HG03108 (cell line): ENCODE data around the gene ULBP2.
"Not testable (repeated sequence)": the region's sequence is repeated elsewhere in the genome, so short reads cannot be mapped to it uniquely, and the experiment has no call there.

Experiments
- ATAC-seq: cut with Tn5 transposase; IDR thresholded peaks from one replicate; pipeline ENCODE4 v1.9.1; 2021; ENCODE audit warnings: moderate library complexity; ENCODE audit not compliant: unreplicated experiment

ULBP2 gene

DNA sequence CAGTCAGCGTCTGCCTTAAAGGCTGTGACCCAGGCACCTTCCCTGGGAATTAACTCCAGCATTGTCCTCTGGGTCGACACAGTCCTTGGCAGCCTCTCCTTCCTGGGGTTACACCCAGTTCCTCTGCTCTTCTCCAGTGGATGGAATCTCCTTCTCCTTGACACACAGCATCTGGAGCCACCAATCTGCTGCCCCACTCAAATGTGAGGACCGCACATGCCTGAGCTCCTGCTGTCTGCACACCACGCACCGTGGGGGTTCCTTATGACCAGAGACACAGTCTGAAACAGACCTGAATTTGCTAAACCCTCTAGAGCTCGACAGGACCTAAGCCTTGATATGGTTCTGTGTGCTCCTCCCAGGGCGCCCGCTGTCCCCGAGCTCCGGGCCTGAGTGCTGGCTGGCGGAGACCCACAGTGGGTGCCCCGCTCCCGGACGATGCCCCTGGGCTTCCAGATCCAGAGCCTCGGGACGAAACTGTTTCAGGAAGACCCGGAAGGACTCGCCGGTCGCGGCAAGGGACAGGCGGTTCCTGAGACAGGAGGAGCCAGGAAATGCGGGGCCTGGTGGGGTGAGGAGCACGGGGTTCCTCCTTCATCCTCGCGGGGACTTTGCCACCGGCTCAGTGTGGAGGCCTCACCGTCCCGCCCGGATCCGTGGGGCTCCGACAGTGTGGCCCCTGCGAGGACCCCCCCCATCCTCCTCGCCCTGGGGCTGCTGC, 16.4 kb upstream of the ULBP2 start:
- ATAC-seq: no peak

DNA sequence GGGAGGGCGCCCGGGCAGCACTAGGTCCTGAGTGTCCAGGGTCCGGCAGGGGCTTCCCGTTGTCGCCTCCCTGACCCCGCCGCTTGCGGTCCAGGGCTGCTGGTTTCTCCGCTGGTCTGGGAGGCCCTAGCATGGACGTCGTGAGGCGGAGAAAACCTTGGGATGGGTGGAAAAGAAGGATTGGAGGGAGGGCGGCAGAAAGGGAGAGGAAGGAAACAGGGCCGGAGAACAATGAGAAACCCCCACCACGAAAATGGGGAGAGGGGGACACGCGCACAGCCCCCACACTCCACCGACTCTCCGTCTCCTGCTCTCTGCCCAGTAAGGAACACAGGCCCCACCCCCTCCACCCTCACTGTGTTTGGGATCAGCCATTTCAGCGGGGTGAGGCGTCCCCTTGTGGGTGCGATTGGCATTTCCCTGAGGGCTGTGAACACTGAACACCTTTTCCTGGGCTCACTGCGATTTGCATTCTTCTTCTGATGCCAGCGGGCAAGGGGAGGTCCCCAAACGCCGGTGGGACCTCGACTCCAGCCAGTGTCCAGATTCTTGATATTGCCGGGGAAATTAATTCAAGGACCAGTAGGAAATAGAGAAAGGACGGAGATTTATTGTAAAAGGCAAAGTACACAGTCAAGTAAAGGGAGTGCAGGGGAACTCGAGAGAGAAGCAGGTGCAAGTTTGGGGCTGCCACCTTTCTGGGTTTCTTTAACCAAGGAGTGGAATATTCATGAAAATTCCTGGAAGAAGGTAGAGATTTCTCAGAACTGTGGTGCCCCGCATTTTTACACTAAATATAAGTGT, 15.6 kb upstream of the ULBP2 start:
- no peak for ATAC-seq

DNA sequence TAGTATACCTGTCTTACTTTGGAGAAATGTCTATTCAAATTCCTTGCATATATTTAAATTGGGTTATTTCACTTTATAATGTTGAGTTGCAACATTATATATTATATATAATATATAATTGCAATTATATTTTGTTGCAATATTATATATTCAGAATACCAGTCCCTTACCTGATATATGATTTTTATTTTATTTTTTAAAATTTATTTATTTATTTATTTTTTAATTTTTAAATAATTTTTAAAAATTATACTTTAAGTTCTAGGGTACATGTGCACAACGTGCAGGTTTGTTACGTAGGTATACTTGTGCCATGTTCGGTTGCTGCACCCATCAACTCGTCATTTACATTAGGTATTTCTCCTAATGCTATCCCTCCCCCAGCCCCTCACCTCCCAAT, 14.8 kb upstream of the ULBP2 start:
- ATAC-seq: not testable (repeated sequence)

DNA sequence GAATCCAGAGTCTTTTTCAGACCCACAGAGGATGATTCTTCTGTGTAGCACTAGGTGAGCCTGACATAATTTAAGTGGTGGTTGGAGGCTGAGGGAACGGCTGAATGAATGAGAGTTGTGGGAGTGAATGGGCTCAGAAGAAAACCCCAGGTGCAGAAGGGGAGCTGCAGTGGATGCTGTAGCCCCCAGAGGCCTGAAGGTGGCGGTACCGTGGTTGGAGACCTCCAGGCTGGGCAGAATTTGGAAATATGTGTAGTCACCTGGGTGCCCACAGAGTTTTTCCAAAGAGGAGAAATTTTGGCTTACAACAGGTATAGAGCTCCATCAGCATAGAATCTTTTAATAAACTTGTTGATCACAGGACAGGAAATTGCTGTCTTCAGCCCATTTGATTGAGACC, 12.4 kb upstream of the ULBP2 start:
- no peak for ATAC-seq

DNA sequence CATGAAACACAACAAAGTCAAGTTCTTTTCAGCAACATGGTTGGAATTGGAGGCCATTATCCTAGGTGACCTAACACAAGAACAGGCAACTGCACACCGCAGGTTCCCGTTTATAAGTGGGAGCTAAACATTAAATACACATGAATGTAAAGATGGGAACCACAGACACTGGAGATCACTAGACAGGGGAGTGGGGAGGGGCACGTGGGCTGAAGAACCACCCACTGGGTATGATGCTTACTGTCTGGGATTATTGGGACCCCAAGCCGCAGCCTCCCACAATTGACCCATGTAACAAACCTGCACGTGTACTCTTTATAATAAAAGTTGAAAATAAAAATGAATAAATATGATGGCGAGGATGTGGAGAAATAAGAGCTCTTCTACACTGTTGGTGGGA, 10.3 kb upstream of the ULBP2 start:
- ATAC-seq: no peak

DNA sequence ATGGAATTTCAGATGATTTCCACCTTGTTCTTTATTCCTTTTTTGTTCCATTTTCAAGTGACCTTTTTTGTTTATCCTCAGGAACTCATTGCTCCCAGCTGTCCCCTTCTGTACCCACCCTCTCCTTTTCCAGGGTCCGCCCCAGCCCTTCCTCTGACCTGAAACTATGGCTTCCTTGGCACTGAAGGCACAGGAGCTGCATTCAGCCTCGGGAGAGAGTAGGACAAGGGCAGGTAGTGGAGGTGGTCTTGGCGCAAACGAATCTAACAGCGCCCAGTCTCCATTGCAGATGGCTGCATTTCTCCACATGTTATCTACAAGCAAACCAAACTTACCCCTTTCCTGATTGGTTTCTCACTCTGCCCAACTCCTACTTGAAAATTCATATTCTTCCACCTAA, 8.8 kb upstream of the ULBP2 start:
- no peak for ATAC-seq

DNA sequence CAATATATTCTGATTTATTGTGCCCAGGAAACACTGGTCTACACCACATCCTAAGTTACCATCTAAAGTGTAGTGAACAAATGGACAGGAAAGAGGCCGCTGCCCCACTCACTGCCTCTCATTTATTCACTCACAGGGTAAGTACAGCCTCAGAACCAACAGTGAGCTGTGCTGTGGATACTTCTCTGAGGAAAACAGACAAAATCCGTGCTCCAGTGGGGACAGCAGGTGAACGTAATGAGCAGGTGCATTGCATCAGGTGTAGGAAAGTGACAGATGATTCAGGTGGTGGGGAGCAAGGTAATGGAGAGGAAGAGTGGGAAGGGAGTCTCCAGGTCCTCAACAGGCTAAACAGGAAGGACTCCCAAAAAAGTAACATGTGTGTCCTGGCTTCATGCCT, 8.4 kb upstream of the ULBP2 start:
- ATAC-seq: no peak

DNA sequence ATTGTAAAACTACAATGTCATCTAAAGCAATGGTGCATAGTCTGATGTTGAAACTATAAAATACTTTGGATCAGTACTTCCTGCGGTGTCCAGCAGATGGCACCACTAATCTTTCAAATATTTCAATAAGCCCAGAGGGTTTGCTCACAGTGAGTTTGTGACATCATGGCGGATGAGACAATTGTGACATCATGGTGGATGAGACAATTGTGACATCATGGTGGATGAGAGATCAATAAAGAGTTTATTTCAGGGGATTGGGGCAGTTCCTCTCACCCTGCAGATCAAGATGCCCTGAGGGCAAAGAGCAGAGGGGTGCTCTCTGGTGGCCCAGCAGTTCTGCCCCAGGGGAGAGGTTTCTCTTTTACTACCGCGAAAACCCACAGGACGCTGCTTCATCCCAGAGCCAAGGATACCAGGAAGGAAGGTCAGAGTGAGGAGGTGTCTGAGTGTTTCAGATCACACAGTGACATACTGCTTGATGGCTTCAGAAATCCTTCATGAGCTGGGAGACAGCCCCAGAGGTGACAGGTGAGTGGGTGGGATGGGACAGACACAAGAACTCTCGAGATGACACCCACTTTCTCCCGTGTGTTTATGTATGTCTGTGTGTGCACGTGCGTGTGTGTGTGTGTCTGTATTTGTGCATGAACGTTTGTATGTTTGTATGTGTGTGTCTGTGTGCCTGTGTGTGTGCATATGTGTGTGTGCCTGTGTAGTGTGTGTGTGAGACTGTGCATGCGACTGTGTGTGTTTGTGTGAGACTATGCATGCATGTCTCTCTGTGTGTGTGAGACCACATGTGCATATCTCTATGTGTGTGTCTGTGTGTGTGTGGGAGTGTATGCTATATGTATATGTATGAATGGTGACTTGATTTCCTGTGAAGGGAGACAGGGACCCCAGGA, 7.3 kb upstream of the ULBP2 start:
- no peak for ATAC-seq

DNA sequence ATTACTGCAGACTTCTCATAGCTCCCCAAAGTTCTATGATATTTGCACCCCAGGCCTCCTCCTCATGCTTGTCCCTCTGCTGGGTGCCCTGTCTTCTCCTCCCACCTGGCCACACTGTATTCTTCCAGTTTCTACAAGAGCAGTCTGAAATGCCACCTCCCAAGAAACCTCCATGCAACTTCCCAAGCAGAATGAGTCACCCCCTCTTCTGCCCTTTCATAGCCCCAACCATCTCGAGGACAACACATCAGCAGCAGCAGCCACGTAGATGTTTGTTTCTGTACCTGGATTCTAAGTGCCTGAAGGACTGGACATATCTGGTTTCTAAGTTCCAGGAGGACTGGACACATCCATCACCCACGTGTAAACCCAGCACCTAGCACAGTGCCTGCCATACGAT, 6.6 kb upstream of the ULBP2 start:
- no peak for ATAC-seq

DNA sequence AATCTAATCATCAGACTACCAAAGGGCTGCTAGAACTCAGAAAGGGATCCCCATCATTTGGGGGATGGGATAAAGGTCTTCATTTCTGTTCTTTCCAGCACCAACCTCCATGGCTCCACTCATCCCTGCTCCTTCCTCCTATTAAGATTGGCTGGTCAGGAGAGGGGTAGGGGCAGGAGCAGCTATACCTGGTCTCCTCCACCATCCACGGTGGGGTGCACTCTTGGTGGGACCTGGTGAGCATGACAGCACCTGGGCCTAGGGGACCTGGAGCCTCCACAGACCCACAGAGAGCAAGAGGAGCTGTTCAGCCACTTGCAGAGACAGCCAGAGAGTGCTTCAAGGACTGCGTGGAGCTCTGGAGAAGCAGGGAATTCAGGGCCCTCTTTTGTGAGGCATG, 6.1 kb upstream of the ULBP2 start:
- ATAC-seq: no peak

DNA sequence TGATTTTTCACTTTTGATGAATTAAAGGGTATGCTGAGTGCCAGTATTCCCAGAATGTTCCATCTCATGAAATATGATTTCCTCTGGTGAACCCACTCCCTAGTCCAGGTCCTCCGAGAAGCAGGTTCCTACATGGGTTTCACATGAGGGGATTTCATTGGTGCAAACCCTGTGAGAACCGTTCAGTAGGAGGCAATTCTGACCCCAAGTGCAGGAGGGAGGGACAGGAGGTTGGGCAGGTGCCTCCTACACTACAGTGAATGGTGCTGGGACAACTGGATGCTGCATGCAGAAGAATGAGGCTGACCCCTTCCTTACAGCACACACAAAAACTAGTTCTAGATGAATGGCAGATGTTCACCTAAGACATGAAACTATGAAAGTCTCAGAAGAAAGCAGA, 5.1 kb upstream of the ULBP2 start:
- ATAC-seq: no peak

DNA sequence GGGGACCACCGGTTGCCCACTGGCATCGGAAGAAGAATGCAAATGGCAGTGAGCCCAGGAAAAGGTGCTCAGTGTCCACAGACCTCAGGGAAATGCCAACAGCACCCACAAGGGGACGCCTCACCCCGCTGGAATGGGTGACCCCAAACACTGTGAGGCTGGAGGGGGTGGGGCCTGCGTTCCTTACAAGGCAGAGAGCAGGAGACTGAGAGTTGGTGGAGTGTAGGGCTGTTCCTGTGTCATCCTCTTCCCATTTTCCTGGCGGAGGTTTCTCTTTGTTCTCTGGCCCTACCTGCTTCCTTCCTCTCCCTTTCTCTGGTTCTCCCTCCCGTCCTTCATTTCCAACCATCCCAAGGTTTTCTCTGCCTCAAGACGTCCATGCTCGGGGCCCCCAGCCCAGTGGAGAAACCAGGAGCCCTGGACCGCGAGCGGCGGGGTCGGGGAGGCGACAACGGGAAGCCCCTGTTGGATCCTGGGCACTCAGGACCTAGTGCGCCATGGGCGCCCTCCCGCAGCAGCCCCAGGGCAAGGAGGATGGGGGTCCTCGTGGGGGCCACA, 3.7 kb upstream of the ULBP2 start:
- not testable (repeated sequence) for ATAC-seq

DNA sequence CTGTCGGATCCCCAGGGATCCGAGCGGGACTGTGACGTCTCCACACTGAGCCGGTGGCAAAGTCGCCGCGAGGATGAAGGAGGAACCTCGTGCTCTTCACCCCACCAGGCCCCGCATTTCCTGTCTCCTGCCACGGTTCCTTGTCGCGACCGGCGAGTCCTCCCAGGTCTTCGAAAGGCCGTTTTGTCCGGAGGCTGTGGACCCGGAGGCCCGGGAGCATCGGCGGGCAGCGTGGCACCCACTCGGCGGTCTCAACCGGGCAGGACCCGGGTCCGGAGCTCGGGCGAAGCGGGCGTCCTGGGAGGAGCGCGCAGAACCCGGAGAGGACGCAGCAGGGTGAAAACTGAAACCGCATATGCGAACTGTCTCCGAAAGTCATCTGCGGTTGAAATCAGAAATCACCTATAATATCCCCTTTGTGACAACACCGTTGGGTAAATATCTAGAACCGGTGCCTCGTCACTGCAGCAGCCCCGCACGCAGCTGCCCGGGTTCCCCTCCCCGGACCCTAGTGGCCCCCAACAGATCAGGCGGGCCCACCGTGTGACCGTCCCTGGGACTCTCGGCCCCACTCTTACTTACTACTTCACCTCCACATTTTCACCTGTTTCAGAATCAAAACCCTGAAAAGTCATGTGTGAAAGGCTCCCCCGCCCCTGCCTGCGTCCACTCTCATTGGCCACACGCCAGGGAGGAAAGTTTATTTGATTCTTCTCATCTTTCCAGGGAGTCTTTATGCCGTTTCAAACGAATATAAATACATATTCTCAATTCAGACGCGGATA, 3.1 kb upstream of the ULBP2 start:
- peak; percentile 79 for ATAC-seq

DNA sequence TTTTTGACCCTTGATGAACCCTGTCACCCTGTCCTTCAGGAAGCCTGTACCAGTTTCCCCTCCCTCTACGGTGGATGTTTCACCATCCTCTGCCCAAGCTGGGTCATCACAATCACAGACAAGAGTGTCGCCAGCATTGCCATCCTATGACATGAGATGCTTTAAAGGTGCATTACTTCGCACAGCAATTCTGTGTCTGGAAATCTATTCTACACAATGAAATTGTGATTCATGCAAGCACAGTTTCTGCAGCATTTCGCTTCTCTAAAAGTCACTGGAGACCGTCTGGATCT, 2.5 kb upstream of the ULBP2 start:
- ATAC-seq: no peak

DNA sequence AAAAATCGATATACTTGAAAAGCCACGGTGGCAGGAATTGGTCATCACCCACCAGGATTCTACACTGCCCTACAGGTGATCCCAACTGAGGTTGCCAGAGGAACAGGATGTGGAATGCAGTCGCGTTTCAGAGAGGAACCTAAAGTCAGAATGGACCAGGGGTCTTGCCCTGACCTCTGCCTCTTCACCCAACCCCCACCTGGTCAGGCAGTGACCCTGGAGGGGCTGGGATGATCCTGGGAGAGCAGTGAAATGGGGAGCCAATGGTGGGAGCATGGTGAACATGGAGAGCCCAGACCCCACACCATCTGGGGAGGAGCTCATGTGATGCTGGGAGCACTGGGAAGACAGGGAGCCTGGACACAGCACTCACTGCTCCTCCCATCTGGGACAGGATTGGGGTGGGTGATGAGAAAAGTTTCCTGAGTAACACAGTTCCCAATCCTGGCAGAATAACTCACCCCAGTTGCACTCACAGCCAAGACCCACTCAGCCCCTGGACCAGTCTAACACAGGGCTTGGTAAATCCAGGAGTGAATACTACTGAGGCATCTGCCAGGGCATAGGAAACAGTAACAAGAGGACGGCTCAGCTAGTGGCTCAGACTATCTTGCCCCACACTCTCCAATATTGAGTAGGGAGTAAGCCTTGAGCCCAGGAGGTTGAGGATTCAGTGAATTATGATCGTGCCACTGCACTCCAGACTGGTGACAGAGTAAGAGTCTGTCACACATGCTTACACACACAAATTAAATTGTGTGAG, 1.7 kb upstream of the ULBP2 start:
- ATAC-seq: no peak

DNA sequence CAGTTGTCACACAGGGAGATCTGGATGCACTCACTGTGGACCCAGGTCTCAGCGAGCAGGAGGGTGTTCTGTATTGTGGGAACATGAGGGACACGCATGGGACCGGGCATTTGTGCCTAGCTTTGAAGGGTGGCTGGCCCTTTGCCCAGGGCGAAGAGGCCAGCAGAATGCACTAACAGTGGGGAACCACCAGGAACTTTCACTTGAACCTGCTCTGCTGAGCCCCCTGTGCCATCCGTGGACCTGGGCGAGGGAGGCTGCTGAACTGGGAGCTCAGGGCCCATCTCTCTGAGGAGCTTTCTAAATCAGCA, 1.2 kb upstream of the ULBP2 start:
- no peak for ATAC-seq

DNA sequence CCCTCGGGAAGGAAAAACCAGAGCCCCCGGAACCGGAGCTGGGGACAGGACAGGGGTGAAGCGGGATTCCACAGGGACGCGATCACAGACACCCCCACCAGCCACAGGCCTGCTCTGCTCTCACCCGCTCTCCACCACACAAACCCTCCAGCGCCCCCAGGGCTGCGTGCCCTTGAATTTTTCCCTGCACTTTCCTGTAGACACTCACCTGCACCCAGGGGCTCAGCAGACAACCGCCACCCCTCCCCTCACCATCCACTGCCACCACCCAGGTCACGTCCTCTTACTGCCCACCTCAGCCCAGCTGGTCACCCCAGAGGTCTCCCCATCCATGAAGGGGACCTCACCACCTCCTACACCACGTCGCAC, 631 bp downstream of the ULBP2 start:
- no peak for ATAC-seq

DNA sequence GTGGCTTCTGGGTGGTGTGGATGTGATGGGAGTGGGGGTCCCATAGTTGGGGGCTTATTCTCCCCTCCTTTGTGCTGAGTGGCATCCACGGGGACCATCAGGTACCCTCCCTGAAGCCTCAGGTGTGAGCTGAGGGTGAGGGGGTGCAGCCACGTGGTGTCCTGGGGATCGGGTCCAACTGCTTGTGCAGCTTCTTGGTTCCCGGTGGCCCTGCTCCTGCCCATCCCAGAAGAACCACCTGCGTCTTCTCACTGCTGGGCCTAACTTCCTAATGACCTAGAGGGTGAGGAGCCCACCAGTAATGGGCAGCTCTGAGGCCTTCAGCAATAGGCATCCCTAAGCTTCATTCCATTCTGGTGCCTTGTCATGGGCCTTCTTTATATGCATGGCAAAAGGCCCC, 1.5 kb downstream of the ULBP2 start:
- not testable (repeated sequence) for ATAC-seq

DNA sequence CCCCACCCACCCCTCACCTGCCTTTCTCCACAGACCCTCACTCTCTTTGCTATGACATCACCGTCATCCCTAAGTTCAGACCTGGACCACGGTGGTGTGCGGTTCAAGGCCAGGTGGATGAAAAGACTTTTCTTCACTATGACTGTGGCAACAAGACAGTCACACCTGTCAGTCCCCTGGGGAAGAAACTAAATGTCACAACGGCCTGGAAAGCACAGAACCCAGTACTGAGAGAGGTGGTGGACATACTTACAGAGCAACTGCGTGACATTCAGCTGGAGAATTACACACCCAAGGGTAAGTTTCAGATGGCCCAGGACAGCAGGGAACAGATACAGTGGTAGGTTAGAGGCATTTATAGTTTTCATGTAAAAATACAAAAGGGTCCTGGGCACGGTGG, 3.5 kb downstream of the ULBP2 start:
- ATAC-seq: not testable (repeated sequence)

DNA sequence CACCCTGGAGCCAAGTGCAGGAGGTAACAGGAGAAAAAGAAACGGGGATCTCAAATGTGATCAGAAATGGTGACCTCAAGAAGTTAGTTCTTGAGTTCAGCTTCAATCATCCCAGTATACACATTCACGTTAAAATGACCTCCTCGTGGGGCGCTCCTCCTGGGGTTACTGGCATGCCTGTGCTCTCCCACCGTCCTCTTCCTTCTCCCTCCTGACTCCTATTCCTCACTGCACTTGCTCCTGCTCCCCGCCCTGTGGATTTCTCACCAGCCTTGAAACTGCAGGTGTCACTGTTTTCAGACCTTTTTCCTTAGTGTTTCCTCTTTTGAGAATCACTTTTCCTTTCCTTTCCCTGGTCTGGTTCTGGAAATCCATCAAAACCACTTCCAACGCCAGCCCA, 4.8 kb downstream of the ULBP2 start:
- not testable (repeated sequence) for ATAC-seq
